Endothelial cell of umbilical vein (primary cell): ENCODE results near the gene TIGD4.

Experiments used
- CTCF ChIP-seq, 2 donors: IDR thresholded peaks; 1 replicate in 1 of 2; 2 replicates in 1 of 2; pipeline ENCODE4 v1.5.1; 2011; ENCODE audit warnings: low read length in 2 of 2, mild to moderate bottlenecking in 2 of 2, moderate library complexity in 2 of 2, control low read depth in 1 of 2, inconsistent platforms in 1 of 2, low read depth in 1 of 2; ENCODE audit not compliant: insufficient read depth in 1 of 2; ENCODE audit errors: extremely low read depth in 1 of 2
- EZH2 ChIP-seq: IDR thresholded peaks from 2 replicates; pipeline ENCODE4 v1.6.1; 2012; ENCODE audit warnings: borderline replicate concordance, low read depth, mild to moderate bottlenecking, moderate library complexity, low read length, inconsistent platforms; ENCODE audit not compliant: severe bottlenecking
- FOS ChIP-seq: IDR thresholded peaks from 2 replicates; pipeline ENCODE4 v1.6.1; 2011; ENCODE audit warnings: mild to moderate bottlenecking, low read length, moderate library complexity, borderline replicate concordance; ENCODE audit not compliant: insufficient read depth
- GATA2 ChIP-seq: IDR thresholded peaks from 2 replicates; pipeline ENCODE4 v1.7.0; 2011; ENCODE audit warnings: low read depth, mild to moderate bottlenecking, moderate library complexity, mixed read lengths, low read length; ENCODE audit not compliant: insufficient read length, insufficient read depth
- JUN ChIP-seq: IDR thresholded peaks from 2 replicates; pipeline ENCODE4 v1.6.1; 2011; ENCODE audit warnings: borderline replicate concordance, low read depth; ENCODE audit not compliant: insufficient read length, insufficient read depth
- MAX ChIP-seq: IDR thresholded peaks from 2 replicates; pipeline ENCODE4 v1.6.1; 2011; ENCODE audit not compliant: insufficient read depth, insufficient read length
- MYC ChIP-seq: IDR thresholded peaks from one replicate; pipeline ENCODE4 v1.6.1; 2011; ENCODE audit warnings: mild to moderate bottlenecking, low read depth, low read length
- POLR2A ChIP-seq: IDR thresholded peaks from 2 replicates; pipeline ENCODE4 v1.6.1; 2012; ENCODE audit warnings: low read depth, mild to moderate bottlenecking, control low read depth, low read length
- POLR2AphosphoS5 ChIP-seq: IDR thresholded peaks from 2 replicates; pipeline ENCODE4 v1.6.1; 2012; ENCODE audit warnings: low read depth, mild to moderate bottlenecking, control low read depth, low read length, moderate library complexity; ENCODE audit not compliant: insufficient read depth

GRCh38 chr4:152820073-152820472 is 40.5 kb upstream of the TIGD4 start:
- TF ChIP-seq CTCF (IDR thresholded peaks at IDR 0.05; ENCODE audit: extremely low read depth in 1 of 2, insufficient read depth in 1 of 2, low read depth in 1 of 2, low read length in 2 of 2): no peak
- TF ChIP-seq POLR2A: no peak
- TF ChIP-seq MAX: no peak
- no peak for TF ChIP-seq EZH2
- TF ChIP-seq MYC: no peak
- TF ChIP-seq POLR2AphosphoS5: no peak
- TF ChIP-seq GATA2: no peak
- TF ChIP-seq JUN: no peak
- TF ChIP-seq FOS: no peak
